ENCODE data around the gene PHLPP1.

Gene PHLPP1

GRCh38 chr18:62952807-62953206 is 237.5 kb downstream of the PHLPP1 start:
- no peak for DNase-seq

- DNase-seq = no peak
Observed at GRCh38 chr18:62953663-62954062, 238.3 kb downstream of the PHLPP1 start.

- DNase-seq = no peak
Observed at GRCh38 chr18:62954366-62954765, 239.0 kb downstream of the PHLPP1 start.

- DNase-seq = no peak
Observed at GRCh38 chr18:62957885-62958472, 242.6 kb downstream of the PHLPP1 start.

GRCh38 chr18:62959481-62959880 is 244.1 kb downstream of the PHLPP1 start:
- DNase-seq = no peak

GRCh38 chr18:62963507-62963906 is 248.2 kb downstream of the PHLPP1 start:
- no peak for DNase-seq

GRCh38 chr18:62964432-62964831 is 249.1 kb downstream of the PHLPP1 start:
- DNase-seq = no peak

GRCh38 chr18:62967089-62967488 is 251.7 kb downstream of the PHLPP1 start:
- DNase-seq = no peak

GRCh38 chr18:62973689-62974088 is 258.3 kb downstream of the PHLPP1 start:
- DNase-seq = no peak

GRCh38 chr18:62974388-62974787 is 259.0 kb downstream of the PHLPP1 start:
- no peak for DNase-seq

- no peak for DNase-seq
Observed at GRCh38 chr18:62974928-62975675, 259.8 kb downstream of the PHLPP1 start.

GRCh38 chr18:62975785-62976184 is 260.4 kb downstream of the PHLPP1 start:
- no peak for DNase-seq

- DNase-seq = no peak
Observed at GRCh38 chr18:62976227-62976626, 260.9 kb downstream of the PHLPP1 start.

- DNase-seq = no peak
Observed at GRCh38 chr18:62977512-62977911, 262.2 kb downstream of the PHLPP1 start.

- DNase-seq = no peak
Observed at GRCh38 chr18:62978251-62979049, 263.1 kb downstream of the PHLPP1 start.

GRCh38 chr18:62979176-62979575 is 263.8 kb downstream of the PHLPP1 start:
- DNase-seq = no peak

- no peak for DNase-seq
Observed at GRCh38 chr18:62979900-62980299, 264.6 kb downstream of the PHLPP1 start.

GRCh38 chr18:62981566-62981965 is 266.2 kb downstream of the PHLPP1 start:
- no peak for DNase-seq

GRCh38 chr18:62982600-62983251 is 267.4 kb downstream of the PHLPP1 start:
- peak; percentile 7 for DNase-seq

GRCh38 chr18:62984656-62985315 is 269.4 kb downstream of the PHLPP1 start:
- DNase-seq = no peak

GRCh38 chr18:62986490-62986889 is 271.1 kb downstream of the PHLPP1 start:
- no peak for DNase-seq

GRCh38 chr18:62987055-62987830 is 271.9 kb downstream of the PHLPP1 start:
- DNase-seq = no peak
